Activated CD4-positive, alpha-beta memory T cell treated with anti-CD3 and anti-CD28 coated beads, Interleukin-2, amount 10 ng/mL, durations not matched to agents 7 days and 5 days (primary cell): ENCODE data around the gene KRTAP4-6. TPM values are rescaled to one million over a fixed set of nuclear protein-coding genes. Genes with fewer than 3 reads are reported as not detected.
"Not testable (repeated sequence)": the region's sequence is repeated elsewhere in the genome, so short reads cannot be mapped to it uniquely, and the experiment has no call there.

ENCODE experiments used
- CTCF ChIA-PET: fragments of 350-600 bp; sonication (Branson Sonifier 250); formaldehyde crosslinking; loops from one replicate; lab custom pipeline; 2021; ENCODE audit warnings: antibody characterized with exemption, inconsistent platforms; lab: Charles Lee
- POLR2A ChIA-PET: fragments of 350-600 bp; sonication (Branson Sonifier 250); formaldehyde crosslinking; loops from one replicate; lab custom pipeline; 2021; ENCODE audit warnings: antibody characterized with exemption; lab: Charles Lee
- DNase-seq: peaks from one replicate; pipeline ENCODE4 v3.0.0-alpha.2; 2020
- H3K27ac Mint-ChIP-seq: one replicate; pipeline ENCODE4 v1.8.0; 2021; ENCODE audit warnings: mild to moderate bottlenecking, mixed read lengths
- H3K27me3 Mint-ChIP-seq: one replicate; pipeline ENCODE4 v1.8.0; 2021; ENCODE audit warnings: mixed read lengths
- H3K36me3 Mint-ChIP-seq: one replicate; pipeline ENCODE4 v1.8.0; 2021; ENCODE audit warnings: low read depth, mixed read lengths
- H3K4me1 Mint-ChIP-seq: one replicate; pipeline ENCODE4 v1.8.0; 2021; ENCODE audit warnings: mixed read lengths
- H3K4me3 Mint-ChIP-seq: one replicate; pipeline ENCODE4 v1.8.0; 2021; ENCODE audit warnings: mild to moderate bottlenecking, mixed read lengths
- H3K9me3 Mint-ChIP-seq: one replicate; pipeline ENCODE4 v1.8.0; 2021; ENCODE audit warnings: mixed read lengths
- total RNA-seq, 2 experiments: library from RNA; stranded (reverse); gene quantifications; one replicate each; pipeline ENCODE4 v1.2.3, GENCODE V29; 2021

KRTAP4-6 gene
- total RNA-seq, 2 experiments from 2014 or later: not detected

DNA sequence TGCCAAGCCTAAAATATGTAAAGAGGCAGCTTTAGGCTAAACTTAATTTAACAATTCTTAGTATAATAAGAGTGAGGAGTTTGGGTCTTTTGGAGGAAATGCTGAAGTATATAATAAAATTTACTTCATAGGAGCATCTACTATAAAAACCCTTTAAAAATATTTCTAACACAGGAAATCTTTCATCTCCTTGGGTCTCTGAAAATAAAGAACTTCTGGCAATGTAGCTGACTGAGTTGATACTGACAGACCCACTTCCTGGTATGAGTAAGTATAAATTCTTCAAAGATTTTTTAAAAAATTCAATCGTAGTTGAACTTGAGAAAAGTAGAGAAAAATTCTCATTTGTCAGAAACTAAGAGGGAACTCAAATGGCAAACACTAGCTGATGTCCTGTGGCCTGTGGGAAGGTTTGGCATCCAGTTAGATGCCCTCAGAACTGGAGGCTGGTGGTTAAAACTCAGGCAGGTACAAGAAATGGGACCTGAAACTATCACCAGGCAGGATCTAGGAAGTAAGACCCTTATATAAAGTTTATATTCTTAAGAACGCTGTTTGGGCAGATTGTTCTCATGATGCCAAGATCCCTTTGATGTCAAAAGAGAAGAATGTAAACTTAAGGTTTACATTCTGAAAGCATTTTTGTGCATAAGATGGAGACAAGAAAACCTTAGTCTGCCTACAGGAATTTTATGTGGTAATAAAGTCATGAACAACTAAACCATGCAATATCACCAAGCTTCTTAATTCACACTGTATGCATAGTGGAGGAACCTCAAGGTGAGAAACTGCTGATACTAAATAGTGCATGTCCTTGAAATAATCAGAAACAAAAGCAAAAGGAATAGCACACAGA, 6.2 kb downstream of the KRTAP4-6 start:
- H3K4me1 Mint-ChIP-seq: no peaks in the 10 kb centered on the region
- peaks cover 2% of the 10 kb centered on the region for H3K27me3 Mint-ChIP-seq
- peaks cover 2% of the 10 kb centered on the region for H3K9me3 Mint-ChIP-seq
- POLR2A ChIA-PET: no interaction called here
- no peak overlapping the region for H3K27ac Mint-ChIP-seq
- no peak overlapping the region for H3K4me3 Mint-ChIP-seq
- CTCF ChIA-PET: no interaction called here
- no peaks in the 10 kb centered on the region for H3K36me3 Mint-ChIP-seq
- DNase-seq: no peak

DNA sequence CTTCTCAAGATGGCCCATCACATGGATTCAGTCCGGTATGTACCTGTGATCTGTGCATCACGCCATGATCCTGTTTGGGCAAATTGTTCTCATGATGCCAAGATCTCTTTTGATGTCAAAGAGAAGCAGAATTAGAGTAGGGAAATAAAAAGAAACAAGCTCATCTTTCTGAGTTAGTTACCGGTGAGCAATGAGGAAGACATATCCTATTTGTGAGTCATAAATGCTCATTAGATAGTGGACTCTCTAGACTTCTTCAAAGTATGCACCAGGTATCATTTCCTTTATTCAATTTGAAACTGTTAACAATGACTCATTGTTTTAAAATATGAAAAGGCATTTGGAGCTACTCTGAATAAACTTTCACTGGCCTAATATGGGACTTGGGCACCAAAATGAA, 8.4 kb downstream of the KRTAP4-6 start:
- no peak overlapping the region for H3K27ac Mint-ChIP-seq
- no peaks in the 10 kb centered on the region for H3K36me3 Mint-ChIP-seq
- no peaks in the 10 kb centered on the region for H3K27me3 Mint-ChIP-seq
- POLR2A ChIA-PET: no interaction called here
- H3K4me3 Mint-ChIP-seq: no peak overlapping the region
- H3K4me1 Mint-ChIP-seq: no peaks in the 10 kb centered on the region
- H3K9me3 Mint-ChIP-seq: no peaks in the 10 kb centered on the region
- DNase-seq: no peak
- CTCF ChIA-PET: no interaction called here

DNA sequence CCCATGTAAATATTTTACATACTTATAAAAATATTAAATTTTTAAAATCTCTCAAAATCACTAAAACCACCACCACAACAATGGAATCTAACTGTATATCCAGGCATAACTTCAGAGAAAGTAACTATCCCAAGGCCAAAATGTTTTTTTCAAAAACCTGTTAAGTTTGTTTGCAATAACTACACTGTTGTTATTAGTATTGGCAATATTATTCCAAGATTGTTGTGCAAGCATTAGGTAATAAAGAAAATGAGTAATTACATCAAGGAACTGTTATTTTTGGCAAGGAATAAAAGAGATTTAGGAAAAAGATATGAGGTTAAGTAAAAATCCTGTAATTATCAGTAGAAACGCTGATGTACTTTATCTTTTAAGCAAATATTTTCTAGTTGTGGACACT, 13.0 kb downstream of the KRTAP4-6 start:
- no peaks in the 10 kb centered on the region for H3K36me3 Mint-ChIP-seq
- no peak overlapping the region for H3K4me3 Mint-ChIP-seq
- ChIA-PET POLR2A (no interaction called here), CTCF (no interaction called here)
- H3K9me3 Mint-ChIP-seq: no peaks in the 10 kb centered on the region
- DNase-seq: no peak
- H3K27ac Mint-ChIP-seq: no peak overlapping the region
- H3K4me1 Mint-ChIP-seq: peaks cover 8% of the 10 kb centered on the region
- peaks cover 4% of the 10 kb centered on the region for H3K27me3 Mint-ChIP-seq

DNA sequence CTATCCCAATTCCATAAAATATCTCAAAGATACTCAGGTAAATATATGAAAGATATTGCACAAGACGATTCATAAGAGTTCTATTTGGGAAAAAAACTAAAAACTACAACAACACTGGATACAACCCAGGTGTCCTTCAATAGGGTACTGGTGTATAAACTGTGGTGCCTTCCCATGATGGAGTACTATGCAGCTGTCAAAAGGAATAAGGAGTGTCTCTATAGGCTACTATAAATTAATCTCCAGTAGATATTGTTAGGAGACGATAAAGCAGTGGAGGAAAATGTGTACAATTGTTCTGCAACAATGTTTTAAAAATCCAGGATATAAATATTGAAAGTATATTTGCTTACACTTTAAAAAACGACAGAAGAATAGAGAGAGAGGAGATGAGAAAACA, 13.9 kb downstream of the KRTAP4-6 start:
- no peak overlapping the region for H3K27ac Mint-ChIP-seq
- peaks cover 4% of the 10 kb centered on the region for H3K27me3 Mint-ChIP-seq
- no peaks in the 10 kb centered on the region for H3K36me3 Mint-ChIP-seq
- H3K9me3 Mint-ChIP-seq: no peaks in the 10 kb centered on the region
- POLR2A ChIA-PET: no interaction called here
- CTCF ChIA-PET: no interaction called here
- no peak overlapping the region for H3K4me3 Mint-ChIP-seq
- DNase-seq: no peak
- peaks cover 8% of the 10 kb centered on the region for H3K4me1 Mint-ChIP-seq

DNA sequence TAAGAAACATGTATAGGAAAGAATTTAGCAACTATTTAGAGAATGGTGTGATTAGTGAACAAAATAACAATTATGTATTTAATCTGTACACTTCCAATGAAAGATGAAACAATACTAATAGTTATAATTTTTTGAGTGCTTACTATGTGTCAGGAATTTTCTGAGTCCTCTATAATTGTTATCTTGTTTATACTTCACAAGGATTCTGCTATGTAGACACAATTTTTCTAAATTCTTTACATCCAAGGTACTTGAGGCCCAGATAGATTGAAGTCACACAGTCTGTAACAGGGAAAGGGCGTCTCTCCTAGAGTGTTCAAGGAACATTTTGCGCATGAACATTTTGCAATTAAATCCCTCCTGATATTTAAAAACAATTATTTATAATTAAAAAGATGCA, 15.3 kb downstream of the KRTAP4-6 start:
- no peak for DNase-seq
- Mint-ChIP-seq H3K27me3 (peaks cover 4% of the 10 kb centered on the region), H3K9me3 (peaks cover 1% of the 10 kb centered on the region), H3K36me3 (no peaks in the 10 kb centered on the region), H3K27ac (no peak overlapping the region), H3K4me1 (peaks cover 12% of the 10 kb centered on the region), H3K4me3 (no peak overlapping the region)
- POLR2A ChIA-PET: no interaction called here
- CTCF ChIA-PET: no interaction called here

DNA sequence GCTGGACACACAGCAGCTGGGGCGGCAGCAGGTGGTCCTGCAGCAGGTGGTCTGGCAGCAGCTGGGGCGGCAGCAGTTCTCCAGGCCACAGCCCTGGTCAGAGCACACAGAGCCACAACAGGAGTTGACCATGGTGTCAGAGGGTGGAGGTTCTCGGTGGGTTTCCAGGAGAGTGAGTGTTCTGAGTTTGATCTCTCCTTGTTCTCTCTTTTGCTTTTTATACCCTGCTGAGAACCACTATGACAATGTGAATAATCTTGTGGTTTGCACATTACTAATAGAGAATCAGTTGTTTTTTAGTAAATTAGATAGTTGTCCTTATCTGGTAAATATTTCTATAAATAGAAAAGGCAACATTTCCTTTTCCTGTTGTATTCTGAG, 16.4 kb downstream of the KRTAP4-6 start, which contains the start of gene KRTAP4-12:
Gene KRTAP4-12, minus strand, starts transcription at position 192 of the 381 bp plus-strand sequence. Its CDS starts 60 bp downstream, at position 132.
- POLR2A ChIA-PET, H3K4me3 Mint-ChIP-seq, H3K27ac Mint-ChIP-seq: not testable (repeated sequence)

DNA sequence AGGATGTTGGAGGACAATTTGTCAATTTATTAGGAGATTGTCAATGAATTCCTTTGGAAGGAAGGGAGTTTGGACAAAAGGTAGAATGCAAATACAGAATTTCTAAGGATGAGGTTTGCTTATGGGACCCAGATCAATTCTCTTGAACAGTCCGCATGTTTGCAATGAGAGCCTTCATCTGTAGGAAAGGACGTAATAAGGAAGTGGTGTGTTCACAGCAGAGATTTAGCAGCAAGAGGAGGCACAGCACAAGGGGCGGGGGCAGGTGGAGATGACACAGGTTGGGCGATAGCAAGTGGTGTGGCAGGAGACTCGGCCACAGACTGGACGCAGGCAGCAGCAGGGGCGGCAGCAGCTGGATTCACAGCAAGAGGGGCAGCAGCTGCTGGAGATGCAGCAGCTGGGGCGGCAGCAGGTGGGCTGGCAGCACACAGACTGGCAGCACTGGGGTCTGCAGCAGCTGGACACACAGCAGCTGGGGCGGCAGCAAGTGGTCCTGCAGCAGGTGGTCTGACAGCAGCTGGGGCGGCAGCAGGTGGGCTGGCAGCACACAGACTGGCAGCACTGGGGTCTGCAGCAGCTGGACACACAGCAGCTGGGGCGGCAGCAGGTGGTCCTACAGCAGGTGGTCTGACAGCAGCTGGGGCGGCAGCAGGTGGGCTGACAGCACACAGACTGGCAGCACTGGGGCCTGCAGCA, 16.9 kb downstream of the KRTAP4-6 start:
- H3K9me3 Mint-ChIP-seq, H3K27me3 Mint-ChIP-seq: not testable (repeated sequence)

More for the DNA sequence above, 16.4 kb downstream of the KRTAP4-6 start, which contains the start of gene KRTAP4-12:
- H3K36me3 Mint-ChIP-seq, H3K27me3 Mint-ChIP-seq, CTCF ChIA-PET, H3K9me3 Mint-ChIP-seq, DNase-seq: not testable (repeated sequence)
- peaks cover 12% of the 10 kb centered on the region for H3K4me1 Mint-ChIP-seq

DNA sequence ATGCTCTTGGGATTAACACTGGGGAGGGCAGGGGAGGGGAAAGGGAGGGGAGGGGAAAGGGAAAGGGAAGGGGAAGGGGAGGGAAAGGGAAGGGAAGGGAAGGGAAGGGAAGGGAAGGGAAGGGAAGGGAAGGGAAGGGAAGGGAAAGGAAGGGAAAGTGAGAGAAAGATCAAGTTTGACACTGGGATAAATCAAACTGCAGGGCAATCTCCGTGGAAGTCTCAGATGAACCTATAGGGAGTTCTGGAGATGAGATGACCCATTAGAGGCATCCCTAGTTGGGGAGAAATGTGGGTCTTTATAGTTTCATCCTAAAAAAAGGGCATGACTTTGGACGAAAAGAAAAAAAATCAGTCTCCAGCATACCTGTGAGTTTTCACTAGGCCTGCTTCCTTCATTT, 18.6 kb downstream of the KRTAP4-6 start:
- H3K9me3 Mint-ChIP-seq: peaks cover 1% of the 10 kb centered on the region
- POLR2A ChIA-PET: no interaction called here
- no peak overlapping the region for H3K4me3 Mint-ChIP-seq
- H3K27ac Mint-ChIP-seq: no peak overlapping the region
- H3K4me1 Mint-ChIP-seq: peaks cover 12% of the 10 kb centered on the region
- no peak for DNase-seq
- no peaks in the 10 kb centered on the region for H3K36me3 Mint-ChIP-seq
- CTCF ChIA-PET: no interaction called here
- peaks cover 9% of the 10 kb centered on the region for H3K27me3 Mint-ChIP-seq

More for the DNA sequence above, 16.9 kb downstream of the KRTAP4-6 start:
- CTCF ChIA-PET, DNase-seq, H3K4me3 Mint-ChIP-seq, POLR2A ChIA-PET, H3K36me3 Mint-ChIP-seq, H3K27ac Mint-ChIP-seq: not testable (repeated sequence)
- peaks cover 12% of the 10 kb centered on the region for H3K4me1 Mint-ChIP-seq

DNA sequence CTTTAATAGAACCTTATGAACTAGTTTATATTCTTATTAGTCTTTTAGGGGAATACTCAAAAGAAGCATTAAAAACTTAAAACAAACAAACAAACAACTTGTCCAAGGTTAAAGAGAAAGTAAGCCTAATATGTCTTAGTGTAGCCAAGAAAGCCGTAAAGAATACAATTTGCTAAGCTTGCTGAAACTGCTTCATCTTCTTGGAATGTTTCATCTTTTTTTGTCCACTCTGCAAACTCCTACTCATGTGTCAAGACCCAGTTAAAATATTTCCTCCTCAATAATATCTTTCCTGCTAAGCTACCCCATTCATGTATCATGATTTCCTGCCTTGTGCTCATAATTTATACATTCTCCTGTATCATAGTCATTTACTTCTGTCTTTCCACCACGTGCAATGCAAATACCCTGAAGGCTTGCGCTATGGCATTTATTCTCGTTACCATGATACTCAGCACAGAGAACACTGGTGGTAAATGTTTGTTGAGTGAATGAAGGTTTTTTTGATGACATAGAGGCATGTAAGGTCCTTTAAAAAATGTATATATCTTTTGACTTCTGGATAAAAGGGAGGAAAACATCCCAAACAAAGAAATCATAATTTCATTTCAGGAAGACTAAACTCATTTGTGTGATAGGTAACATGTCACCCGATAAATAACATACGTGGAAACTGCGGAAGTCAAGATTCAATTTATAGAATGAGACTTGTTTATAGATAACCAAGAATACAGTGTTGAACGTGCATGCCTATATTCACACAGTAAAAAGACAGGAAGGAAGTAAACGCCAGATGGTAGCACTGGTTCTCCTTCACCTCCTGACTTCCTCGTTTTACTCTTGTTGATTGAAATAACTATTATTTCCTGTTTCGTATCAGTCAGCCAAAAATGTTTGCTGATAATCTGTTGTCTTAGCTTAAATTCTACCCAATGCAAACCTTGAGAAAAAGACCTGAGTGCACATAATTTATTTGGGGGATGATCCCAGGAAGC, 20.4 kb downstream of the KRTAP4-6 start:
- H3K27ac Mint-ChIP-seq, DNase-seq, H3K4me3 Mint-ChIP-seq, H3K9me3 Mint-ChIP-seq, CTCF ChIA-PET, H3K36me3 Mint-ChIP-seq, POLR2A ChIA-PET, H3K4me1 Mint-ChIP-seq: not testable (repeated sequence)
- peaks cover 14% of the 10 kb centered on the region for H3K27me3 Mint-ChIP-seq

DNA sequence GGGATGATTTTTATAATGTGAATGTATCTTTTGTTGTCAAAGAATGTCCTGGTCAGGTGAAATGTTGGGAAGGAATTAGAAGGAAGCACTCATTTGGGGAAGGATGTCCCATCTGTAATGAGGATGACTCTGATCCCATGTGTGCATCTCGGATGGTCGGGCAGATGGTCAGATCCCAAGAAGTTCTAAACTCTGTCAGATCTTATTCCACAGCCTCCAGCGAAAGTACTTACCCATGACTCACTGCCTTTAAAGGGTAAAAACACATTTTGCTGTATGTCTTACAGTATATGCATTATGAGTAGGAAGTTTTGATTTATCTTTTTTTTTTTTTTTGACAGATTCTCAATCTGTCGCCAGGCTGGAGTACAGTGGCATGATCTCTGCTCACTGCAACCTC, 21.6 kb downstream of the KRTAP4-6 start:
- ChIA-PET POLR2A (no interaction called here), CTCF (no interaction called here)
- Mint-ChIP-seq H3K27me3 (peaks cover 14% of the 10 kb centered on the region), H3K36me3 (no peaks in the 10 kb centered on the region), H3K4me3 (no peak overlapping the region), H3K9me3 (peaks cover 1% of the 10 kb centered on the region), H3K4me1 (peaks cover 7% of the 10 kb centered on the region), H3K27ac (no peak overlapping the region)
- DNase-seq: no peak

DNA sequence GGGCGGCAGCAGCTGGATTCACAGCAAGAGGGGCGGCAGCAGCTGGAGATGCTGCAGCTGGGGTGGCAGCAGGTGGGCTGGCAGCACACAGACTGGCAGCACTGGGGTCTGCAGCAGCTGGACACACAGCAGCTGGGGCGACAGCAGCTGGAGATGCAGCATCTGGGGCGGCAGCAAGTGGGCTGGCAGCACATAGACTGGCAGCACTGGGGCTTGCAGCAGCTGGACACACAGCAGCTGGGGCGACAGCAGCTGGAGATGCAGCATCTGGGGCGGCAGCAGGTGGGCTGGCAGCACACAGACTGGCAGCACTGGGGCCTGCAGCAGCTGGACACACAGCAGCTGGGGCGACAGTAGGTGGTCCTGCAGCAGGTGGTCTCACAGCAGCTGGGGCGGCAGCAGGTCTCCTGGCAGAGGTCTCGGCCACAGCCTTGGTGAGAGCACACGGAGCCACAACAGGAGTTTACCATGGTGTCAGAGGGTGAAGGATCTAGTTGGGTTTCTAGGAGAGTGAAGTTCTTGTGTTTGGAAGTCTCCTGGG, 22.4 kb downstream of the KRTAP4-6 start, which contains the start of gene KRTAP4-11:
Gene KRTAP4-11, minus strand, starts transcription at position 528 of the 541 bp plus-strand sequence. Its CDS starts 58 bp downstream, at position 470.
- H3K4me1 Mint-ChIP-seq, H3K9me3 Mint-ChIP-seq, H3K27ac Mint-ChIP-seq, H3K27me3 Mint-ChIP-seq, POLR2A ChIA-PET, CTCF ChIA-PET, DNase-seq, H3K4me3 Mint-ChIP-seq, H3K36me3 Mint-ChIP-seq: not testable (repeated sequence)

DNA sequence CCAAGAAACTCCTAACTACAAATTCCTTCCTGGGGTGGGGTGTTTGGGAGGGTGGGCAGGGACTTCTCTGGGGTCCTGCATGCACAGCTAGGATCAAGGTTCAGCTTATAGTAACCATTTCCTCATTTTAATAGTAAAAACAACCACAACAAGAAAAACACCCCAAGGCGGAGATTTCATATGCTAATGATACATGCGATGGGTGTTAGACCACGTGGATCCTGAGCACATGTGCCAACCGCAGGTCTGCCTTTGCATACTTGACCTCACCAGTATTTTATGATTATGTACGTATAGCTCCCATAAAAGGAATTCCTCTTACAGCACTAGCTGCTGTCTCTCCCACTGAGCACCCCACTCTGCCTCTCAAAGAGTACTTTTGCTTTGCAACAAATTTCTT, 24.0 kb downstream of the KRTAP4-6 start:
- H3K4me3 Mint-ChIP-seq: no peak overlapping the region
- POLR2A ChIA-PET: no interaction called here
- DNase-seq: no peak
- CTCF ChIA-PET: no interaction called here
- H3K27ac Mint-ChIP-seq: no peak overlapping the region
- peaks cover 10% of the 10 kb centered on the region for H3K27me3 Mint-ChIP-seq
- H3K9me3 Mint-ChIP-seq: peaks cover 2% of the 10 kb centered on the region
- no peaks in the 10 kb centered on the region for H3K36me3 Mint-ChIP-seq
- peaks cover 4% of the 10 kb centered on the region for H3K4me1 Mint-ChIP-seq
